Body of pancreas (tissue), 4 donors: ENCODE measurements around the gene APBA2.

ENCODE experiments used
- POLR2A ChIP-seq, 3 donors: fragments of 450-650 bp; IDR thresholded peaks; one replicate each; pipeline ENCODE4 v1.6.1; 2016; ENCODE audit warnings: antibody characterized with exemption in 3 of 3, mild to moderate bottlenecking in 2 of 3
- TF ChIP-seq, protein P1 (sequence below), 7 experiments: fragments of 450-650 bp in 4 of 7; fragments of 200-600 bp in 3 of 7; sonication (generic) in 3 of 7; IDR thresholded peaks; one replicate each; pipeline ENCODE4 v1.5.1; 2016 to 2019; ENCODE audit warnings: antibody characterized with exemption in 7 of 7

DNA sequence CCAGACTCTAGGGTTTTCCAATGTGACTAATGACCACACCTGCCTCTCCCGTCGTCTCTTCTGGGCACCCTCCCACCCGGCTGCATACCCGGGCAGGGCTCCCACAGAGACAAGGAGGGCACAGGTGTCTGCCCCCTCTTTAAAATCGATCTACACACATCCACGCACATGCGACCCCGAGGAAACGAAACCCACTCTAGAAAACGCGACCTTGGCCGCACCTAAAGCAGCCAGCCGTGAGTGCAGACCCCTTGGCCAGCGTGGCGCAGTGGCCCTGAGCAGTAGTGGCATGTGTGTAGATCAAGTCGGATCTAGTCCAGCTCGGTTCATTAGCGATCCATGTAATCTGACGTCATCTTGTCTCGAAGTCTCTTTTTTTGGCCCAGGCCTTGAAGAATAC lies 232.0 kb downstream of the APBA2 start:
- TF ChIP-seq, protein P1, sequence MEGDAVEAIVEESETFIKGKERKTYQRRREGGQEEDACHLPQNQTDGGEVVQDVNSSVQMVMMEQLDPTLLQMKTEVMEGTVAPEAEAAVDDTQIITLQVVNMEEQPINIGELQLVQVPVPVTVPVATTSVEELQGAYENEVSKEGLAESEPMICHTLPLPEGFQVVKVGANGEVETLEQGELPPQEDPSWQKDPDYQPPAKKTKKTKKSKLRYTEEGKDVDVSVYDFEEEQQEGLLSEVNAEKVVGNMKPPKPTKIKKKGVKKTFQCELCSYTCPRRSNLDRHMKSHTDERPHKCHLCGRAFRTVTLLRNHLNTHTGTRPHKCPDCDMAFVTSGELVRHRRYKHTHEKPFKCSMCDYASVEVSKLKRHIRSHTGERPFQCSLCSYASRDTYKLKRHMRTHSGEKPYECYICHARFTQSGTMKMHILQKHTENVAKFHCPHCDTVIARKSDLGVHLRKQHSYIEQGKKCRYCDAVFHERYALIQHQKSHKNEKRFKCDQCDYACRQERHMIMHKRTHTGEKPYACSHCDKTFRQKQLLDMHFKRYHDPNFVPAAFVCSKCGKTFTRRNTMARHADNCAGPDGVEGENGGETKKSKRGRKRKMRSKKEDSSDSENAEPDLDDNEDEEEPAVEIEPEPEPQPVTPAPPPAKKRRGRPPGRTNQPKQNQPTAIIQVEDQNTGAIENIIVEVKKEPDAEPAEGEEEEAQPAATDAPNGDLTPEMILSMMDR (IDR thresholded peaks at IDR 0.05): no peak
- TF ChIP-seq POLR2A (IDR thresholded peaks at IDR 0.05): no peak
